Loucy (cell line): Measurements from ENCODE around the gene NDUFB5.

Experiments used
- EZH2phosphoT487 ChIP-seq: fragments of 200-600 bp; IDR thresholded peaks from 2 replicates; pipeline ENCODE4 v1.6.1; 2018; ENCODE audit warnings: antibody characterized with exemption, mild to moderate bottlenecking, moderate library complexity, borderline replicate concordance
- TF ChIP-seq, protein P1 (sequence below): fragments of 200-600 bp; sonication (generic); conservative IDR thresholded peaks from 2 replicates; pipeline ENCODE4 v1.5.1; 2014; ENCODE audit warnings: mild to moderate bottlenecking, antibody characterized with exemption, low read length

GRCh38 chr3:179591313-179591712, 13.3 kb upstream of the NDUFB5 start:
- TF ChIP-seq, protein P1, sequence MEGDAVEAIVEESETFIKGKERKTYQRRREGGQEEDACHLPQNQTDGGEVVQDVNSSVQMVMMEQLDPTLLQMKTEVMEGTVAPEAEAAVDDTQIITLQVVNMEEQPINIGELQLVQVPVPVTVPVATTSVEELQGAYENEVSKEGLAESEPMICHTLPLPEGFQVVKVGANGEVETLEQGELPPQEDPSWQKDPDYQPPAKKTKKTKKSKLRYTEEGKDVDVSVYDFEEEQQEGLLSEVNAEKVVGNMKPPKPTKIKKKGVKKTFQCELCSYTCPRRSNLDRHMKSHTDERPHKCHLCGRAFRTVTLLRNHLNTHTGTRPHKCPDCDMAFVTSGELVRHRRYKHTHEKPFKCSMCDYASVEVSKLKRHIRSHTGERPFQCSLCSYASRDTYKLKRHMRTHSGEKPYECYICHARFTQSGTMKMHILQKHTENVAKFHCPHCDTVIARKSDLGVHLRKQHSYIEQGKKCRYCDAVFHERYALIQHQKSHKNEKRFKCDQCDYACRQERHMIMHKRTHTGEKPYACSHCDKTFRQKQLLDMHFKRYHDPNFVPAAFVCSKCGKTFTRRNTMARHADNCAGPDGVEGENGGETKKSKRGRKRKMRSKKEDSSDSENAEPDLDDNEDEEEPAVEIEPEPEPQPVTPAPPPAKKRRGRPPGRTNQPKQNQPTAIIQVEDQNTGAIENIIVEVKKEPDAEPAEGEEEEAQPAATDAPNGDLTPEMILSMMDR: no peak
- no peak for TF ChIP-seq EZH2phosphoT487
